ENCODE results near the gene NVL. TPM values are rescaled to one million over a fixed set of nuclear protein-coding genes. Genes with fewer than 3 reads are reported as not detected.

The NVL gene
- total and polyA plus RNA-seq, 2 of the 4 experiments (the other 2 are of a cell fraction), result 16.5 to 18.4 TPM

GRCh38 chr1:224237119-224237881 lies 92.7 kb downstream of the NVL start:
- no peak overlapping the region for H3K4ac ChIP-seq (ENCODE audit: low read depth, low read length)
- H2AK5ac ChIP-seq (ENCODE audit: low read depth, low read length), result no peak overlapping the region
- in situ Hi-C loops (cut with MboI; ENCODE audit: low sequenced_read_pairs) (no loop called here), dilution Hi-C loops (cut with HindIII; ENCODE audit: low sequenced_read_pairs, unreplicated experiment) (no loop called here), intact Hi-C loops (cut with micrococcal nuclease) (no loop called here)
- BruUV-seq (replicated peaks), result no TSS peak
- TF ChIP-seq RFX5 (IDR thresholded peaks at IDR 0.05; ENCODE audit: low read depth, low read length), result no peak
- TF ChIP-seq MXI1 (IDR thresholded peaks at IDR 0.05; ENCODE audit: borderline replicate concordance, low read depth, low read length), result no peak
- TF ChIP-seq CTCF (conservative IDR thresholded peaks at IDR 0.05; ENCODE audit: low read depth, low read length), result no peak
- no peak for TF ChIP-seq CHD1 (IDR thresholded peaks at IDR 0.05; ENCODE audit: low read depth, low read length)
- no peak for TF ChIP-seq MAFK (IDR thresholded peaks at IDR 0.05; ENCODE audit: low read depth, low read length)
- H3K18ac ChIP-seq (ENCODE audit: low read depth, low read length), result no peak overlapping the region
- H3K4me2 ChIP-seq (ENCODE audit: low read depth, low read length), result no peak overlapping the region
- DNase-seq, result no peak
- no peak overlapping the region for H3K23ac ChIP-seq (ENCODE audit: low read depth, low read length)
- no peak overlapping the region for H3K27ac ChIP-seq (ENCODE audit: insufficient read depth, low read length)
- no peaks in the 10 kb centered on the region for H3K4me1 ChIP-seq (ENCODE audit: control insufficient read depth, insufficient read depth, low read length)
- no peak overlapping the region for H4K8ac ChIP-seq (ENCODE audit: low read depth in 2 of 2, low read length in 2 of 2)
- H3K4me3 ChIP-seq (ENCODE audit: insufficient read depth, low read depth, low read length), result no peak overlapping the region
- H3K9me3 ChIP-seq (ENCODE audit: control insufficient read depth, insufficient read depth, low read length), result no peaks in the 10 kb centered on the region
- no peak overlapping the region for H4K91ac ChIP-seq (ENCODE audit: insufficient read depth, low read depth, low read length)
- H4K5ac ChIP-seq (ENCODE audit: low read depth, low read length), result no peak overlapping the region
- no peaks in the 10 kb centered on the region for H3K27me3 ChIP-seq (ENCODE audit: control insufficient read depth, insufficient read depth, low read length)
- H3K9ac ChIP-seq (ENCODE audit: low read depth, low read length), result no peak overlapping the region
- no peak overlapping the region for H3K56ac ChIP-seq (ENCODE audit: extremely low read depth, insufficient read depth, low read length)
- H3K79me1 ChIP-seq (ENCODE audit: low read depth in 1 of 2, low read length in 2 of 2), result no peaks in the 10 kb centered on the region; a peak in 3 of 4 replicates
- no peak overlapping the region for H2AK9ac ChIP-seq (replicated peaks; ENCODE audit: low read depth, low read length, poor library complexity)
- ATAC-seq (ENCODE audit: low read depth), result no peak
- no peak overlapping the region for H2BK15ac ChIP-seq (ENCODE audit: low read depth, low read length)
- no peaks in the 10 kb centered on the region for H4K20me1 ChIP-seq (ENCODE audit: insufficient read depth, low read length)
- CTCF ChIA-PET, result interaction anchor here (0.9 to 1.4 kb wide), 2 partner anchors 14 to 64 kb away, joined by 4 to 6 read pairs; no protein-coding TSS in a partner anchor
- POLR2A ChIA-PET (ENCODE audit: unreplicated experiment), result no interaction called here
- no peak overlapping the region for H2BK120ac ChIP-seq (ENCODE audit: low read depth, low read length)
- no peak overlapping the region for H2BK20ac ChIP-seq (ENCODE audit: low read depth, low read length)
- no CpG with 5 or more reads among the region's 11 CpGs for WGBS, 2 experiments (ENCODE audit: extremely low coverage in 2 of 2, insufficient read length in 1 of 2)
- no peaks in the 10 kb centered on the region for H3K9me1 ChIP-seq (ENCODE audit: insufficient read depth, low read length)
- H2AFZ ChIP-seq (replicated peaks; ENCODE audit: low read length, poor library complexity), result no peak overlapping the region
- H3K14ac ChIP-seq (replicated peaks; ENCODE audit: low read depth, low read length), result no peak overlapping the region
- no peak overlapping the region for H2BK5ac ChIP-seq (ENCODE audit: low read depth, low read length, poor library complexity, severe bottlenecking)
- H3K36me3 ChIP-seq (ENCODE audit: control insufficient read depth, insufficient read depth, low read length), result peaks cover 4% of the 10 kb centered on the region

Measured in IMR-90 (cell line).